Neuron (in vitro differentiated cells): ENCODE data around the gene FLYWCH1.

Experiments
- H2AFZ ChIP-seq: one replicate; pipeline ENCODE4 v1.6.1; 2013; ENCODE audit warnings: low read depth, mild to moderate bottlenecking, inconsistent platforms, low read length, moderate library complexity
- H3K27me3 ChIP-seq: one replicate; pipeline ENCODE4 v1.6.1; 2013; ENCODE audit warnings: low read length; ENCODE audit not compliant: insufficient read depth
- H3K36me3 ChIP-seq: one replicate; pipeline ENCODE4 v1.6.1; 2013; ENCODE audit warnings: low read length; ENCODE audit not compliant: insufficient read depth
- H3K4me1 ChIP-seq: one replicate; pipeline ENCODE4 v1.6.1; 2013; ENCODE audit warnings: low read length; ENCODE audit not compliant: insufficient read depth
- H3K4me3 ChIP-seq: 2 replicates; pipeline ENCODE4 v1.5.1; 2013; ENCODE audit warnings: mild to moderate bottlenecking, low read length, moderate library complexity
- H3K9me3 ChIP-seq: one replicate; pipeline ENCODE4 v1.6.1; 2013; ENCODE audit warnings: low read length

FLYWCH1 gene

DNA sequence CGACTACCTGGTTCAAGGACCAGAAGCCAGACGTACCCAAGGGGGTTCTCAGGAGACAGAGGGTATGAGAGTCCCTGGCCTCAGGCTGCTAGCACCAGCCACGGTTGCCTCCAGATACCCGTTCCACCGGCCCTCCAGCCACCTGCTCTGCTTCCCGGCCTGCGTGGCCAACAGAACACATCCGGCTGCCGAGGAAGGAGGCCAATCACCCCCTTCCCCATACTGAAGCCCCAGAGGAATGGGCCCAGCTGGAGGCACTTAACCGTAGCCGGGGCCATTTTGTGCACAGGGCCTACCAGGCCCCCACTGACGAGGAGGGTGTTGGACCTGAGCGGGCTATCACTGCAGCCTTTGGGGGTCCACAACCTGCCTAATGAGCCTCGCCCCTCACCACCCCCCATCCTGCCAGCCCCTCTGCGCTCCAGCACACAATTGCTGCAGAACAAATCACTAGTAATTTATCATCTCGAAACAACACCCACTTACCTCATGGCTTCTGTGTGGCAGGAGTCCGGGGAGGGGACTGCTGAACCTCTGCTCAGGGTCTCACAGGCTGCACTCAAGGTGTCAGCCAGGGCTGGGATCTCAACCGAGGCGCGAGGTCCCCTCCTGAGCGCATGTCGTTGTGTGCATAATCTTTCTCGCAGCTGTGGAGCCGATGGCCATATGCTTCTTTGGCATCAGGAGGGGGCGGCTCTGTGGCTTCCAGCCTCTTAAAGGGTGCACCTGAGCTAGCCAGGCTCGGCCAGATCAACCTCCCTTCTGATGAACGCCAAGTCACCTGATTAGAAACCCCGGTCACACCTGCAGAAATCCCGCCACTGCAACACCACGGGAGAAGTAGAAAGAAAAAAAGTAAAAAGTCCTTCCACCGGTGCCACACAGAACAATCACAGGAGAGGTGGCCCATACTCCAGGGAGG is 42.2 kb downstream of the FLYWCH1 start:
- Histone ChIP-seq H3K4me1 (no peaks in the 10 kb centered on the region), H3K4me3 (no peak overlapping the region), H3K9me3 (no peaks in the 10 kb centered on the region), H3K36me3 (peaks cover 6% of the 10 kb centered on the region), H3K27me3 (no peaks in the 10 kb centered on the region), H2AFZ (no peak overlapping the region)

DNA sequence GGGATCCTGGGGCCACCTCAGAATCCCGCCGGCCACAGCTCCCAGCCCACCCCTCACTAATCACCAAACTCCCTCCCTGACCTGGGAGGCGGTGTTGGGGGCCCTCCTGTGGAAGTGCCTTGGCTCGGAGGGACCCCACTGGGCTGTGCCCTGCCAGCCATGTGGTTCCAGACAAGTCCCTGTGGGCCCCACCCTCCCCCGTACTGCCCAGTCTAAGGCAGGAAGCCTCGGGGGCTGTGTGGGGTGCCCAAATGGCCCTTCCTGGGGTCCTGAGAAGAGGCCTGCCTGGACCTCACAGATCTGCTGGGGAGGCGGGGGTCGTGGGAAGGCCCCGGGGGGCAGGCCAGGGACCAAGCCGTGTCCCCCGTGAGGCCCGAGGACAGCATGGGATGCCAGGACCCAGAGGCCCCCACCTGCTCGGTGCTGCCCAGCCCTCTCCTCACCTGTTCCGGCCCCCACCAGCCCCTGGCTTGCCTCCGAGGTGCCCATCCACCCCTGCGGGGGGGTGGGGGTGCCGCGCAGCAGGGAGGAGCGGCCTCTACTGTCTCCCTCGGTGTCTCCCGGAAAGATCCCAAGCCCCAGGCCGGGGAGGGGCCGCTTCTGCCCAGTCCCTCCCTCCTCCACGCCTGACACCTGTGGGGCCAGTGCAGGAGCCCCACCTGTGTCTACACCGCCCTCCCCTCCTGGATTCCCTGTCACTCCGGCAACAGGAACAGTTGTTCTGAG is 43.1 kb downstream of the FLYWCH1 start:
- H3K4me3 ChIP-seq: no peak overlapping the region
- no peaks in the 10 kb centered on the region for H3K27me3 ChIP-seq
- H3K9me3 ChIP-seq: no peaks in the 10 kb centered on the region
- H3K36me3 ChIP-seq: no peaks in the 10 kb centered on the region
- H3K4me1 ChIP-seq: no peaks in the 10 kb centered on the region
- H2AFZ ChIP-seq: no peak overlapping the region

DNA sequence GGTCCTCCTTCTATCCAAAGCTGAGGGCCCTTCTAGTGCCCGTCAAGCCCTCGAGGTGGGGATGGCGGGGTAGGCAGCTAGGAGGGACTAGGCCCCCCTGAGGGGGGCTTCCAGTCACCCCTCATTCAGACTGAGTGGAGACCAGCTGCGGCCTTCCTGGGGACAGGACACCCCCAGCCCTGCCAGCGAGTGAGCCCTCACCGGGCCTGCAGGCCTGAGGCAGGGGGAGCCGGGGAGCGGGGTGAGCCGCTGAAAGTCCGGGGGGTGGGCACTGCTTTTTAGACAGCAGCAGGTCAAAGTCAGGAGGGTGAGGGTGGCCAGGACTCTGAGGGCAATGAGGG is 43.7 kb downstream of the FLYWCH1 start:
- Histone ChIP-seq H3K4me1 (no peaks in the 10 kb centered on the region), H3K9me3 (no peaks in the 10 kb centered on the region), H3K27me3 (no peaks in the 10 kb centered on the region), H2AFZ (no peak overlapping the region), H3K36me3 (no peaks in the 10 kb centered on the region), H3K4me3 (no peak overlapping the region)

DNA sequence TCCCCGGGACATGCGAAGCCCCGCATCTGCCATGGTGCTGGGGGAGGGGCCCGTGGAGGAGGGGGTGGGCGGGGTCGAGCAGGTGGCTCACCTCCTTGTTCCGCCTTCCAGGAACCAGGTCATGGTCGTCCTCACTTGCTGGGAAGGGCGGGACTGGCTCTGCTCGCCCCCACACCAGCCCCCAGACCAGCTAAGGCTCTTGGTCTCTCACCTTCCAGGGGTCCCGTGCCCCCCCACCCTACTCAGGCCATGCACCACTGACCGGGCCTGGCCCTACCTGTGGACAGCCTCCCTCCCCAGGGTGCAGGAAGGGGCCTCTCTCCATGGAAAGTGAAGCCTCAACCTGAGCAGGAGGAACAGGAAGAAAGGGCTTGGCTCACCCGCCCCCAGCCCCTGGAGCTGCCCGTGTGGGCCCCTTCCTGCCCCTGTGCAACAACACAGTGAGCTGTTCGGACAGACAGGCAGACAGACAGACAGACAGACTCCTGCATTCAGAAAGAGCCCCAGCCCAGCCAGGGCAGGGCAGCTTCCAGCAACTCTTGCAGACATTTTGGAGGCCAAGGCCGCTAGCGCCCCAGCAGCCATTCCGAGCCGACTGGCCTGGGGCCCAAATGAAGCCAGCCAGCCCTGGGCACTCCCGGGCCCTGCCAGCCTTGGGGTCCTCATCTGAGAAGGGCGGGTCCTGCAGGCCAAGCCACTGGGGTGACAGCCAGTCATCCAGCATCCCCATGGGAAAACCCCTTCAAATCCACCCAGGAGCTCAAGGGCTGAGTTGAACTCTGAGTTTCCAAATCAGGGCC is 44.2 kb downstream of the FLYWCH1 start:
- Histone ChIP-seq H3K27me3 (no peaks in the 10 kb centered on the region), H3K36me3 (no peaks in the 10 kb centered on the region), H3K4me3 (no peak overlapping the region), H3K9me3 (no peaks in the 10 kb centered on the region), H3K4me1 (no peaks in the 10 kb centered on the region), H2AFZ (no peak overlapping the region)

DNA sequence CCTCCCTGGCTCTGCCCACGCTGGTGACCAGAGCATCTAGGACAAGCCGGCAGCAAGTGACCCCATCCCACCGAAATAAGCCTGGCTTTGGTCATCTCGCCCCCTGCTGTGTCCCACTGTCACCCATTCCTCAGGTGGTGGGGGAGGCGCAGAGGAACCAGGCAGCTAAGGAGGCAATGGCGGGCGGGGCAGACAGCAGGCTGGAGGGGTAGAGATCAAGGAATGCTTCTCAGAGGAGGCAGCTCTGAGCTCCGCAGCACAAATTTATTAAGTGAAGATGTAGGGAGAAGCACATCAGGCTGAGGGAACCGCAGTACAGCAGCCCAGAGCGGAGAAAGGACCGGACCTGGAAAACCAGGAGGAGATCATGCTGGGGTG is 44.8 kb downstream of the FLYWCH1 start:
- Histone ChIP-seq H3K9me3 (no peaks in the 10 kb centered on the region), H3K36me3 (no peaks in the 10 kb centered on the region), H2AFZ (no peak overlapping the region), H3K4me3 (no peak overlapping the region), H3K27me3 (no peaks in the 10 kb centered on the region), H3K4me1 (no peaks in the 10 kb centered on the region)

DNA sequence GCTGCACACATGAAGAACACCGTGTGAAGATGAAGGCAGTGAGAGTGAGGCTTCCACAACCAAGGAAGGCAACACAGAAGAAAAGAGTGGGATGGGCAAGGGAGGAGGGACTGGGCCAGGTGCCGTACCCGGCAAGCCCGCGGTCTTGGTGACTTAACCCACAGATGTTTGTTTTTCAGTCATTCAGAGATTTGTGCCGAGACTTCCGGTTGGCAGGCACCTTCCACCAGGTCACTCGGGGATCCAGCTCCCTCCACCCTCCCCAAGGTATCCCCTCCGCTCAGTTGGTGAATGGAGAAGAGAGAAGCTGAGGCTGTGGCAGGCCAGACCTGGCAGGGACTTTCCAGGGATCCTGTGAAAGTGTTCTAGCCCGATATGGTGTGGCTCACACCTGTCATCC is 47.5 kb downstream of the FLYWCH1 start:
- H3K27me3 ChIP-seq: peaks cover 11% of the 10 kb centered on the region
- no peaks in the 10 kb centered on the region for H3K9me3 ChIP-seq
- no peak overlapping the region for H3K4me3 ChIP-seq
- no peaks in the 10 kb centered on the region for H3K36me3 ChIP-seq
- peaks cover 8% of the 10 kb centered on the region for H3K4me1 ChIP-seq
- H2AFZ ChIP-seq: no peak overlapping the region

DNA sequence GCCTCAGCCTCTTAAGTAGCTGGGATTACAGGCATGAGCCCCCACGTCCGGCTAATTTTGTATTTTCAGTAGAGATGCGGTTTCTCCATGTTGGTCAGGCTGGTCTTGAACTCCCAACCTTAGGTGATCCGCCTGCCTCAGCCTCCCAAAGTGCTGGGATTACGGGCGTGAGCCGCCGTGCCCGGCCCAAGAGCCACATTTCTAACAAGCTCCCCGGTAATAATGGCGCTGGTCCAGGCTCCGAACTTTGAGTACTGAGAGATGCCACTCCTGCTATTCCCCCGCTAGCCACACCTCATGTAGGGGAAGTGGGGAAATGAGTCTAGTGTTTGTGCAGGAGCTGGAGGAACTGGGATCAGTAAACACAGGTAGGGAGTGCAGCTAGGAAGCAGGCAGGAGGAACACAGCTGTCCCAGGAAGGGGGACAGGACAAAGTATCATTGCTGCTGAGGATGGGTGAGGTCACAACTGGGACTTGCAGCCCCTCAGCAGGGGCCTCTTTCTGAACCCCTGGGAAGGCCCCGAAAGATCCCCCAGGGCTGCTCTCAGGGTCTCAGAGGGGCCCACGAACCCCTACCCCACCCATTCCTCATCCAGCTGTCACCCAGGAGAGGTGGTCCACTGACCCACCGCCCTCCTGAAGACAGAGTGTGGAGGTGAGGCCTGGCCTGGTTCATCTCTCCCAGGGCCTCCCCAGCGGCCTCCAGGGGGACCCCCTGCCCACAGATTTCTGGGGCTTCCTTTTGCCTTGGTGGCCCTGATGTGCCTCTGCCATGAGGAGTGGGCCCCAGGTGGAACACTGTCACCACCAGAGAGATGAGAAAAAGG is 48.7 kb downstream of the FLYWCH1 start:
- Histone ChIP-seq H3K4me3 (no peak overlapping the region), H2AFZ (no peak overlapping the region), H3K27me3 (peaks cover 14% of the 10 kb centered on the region), H3K36me3 (no peaks in the 10 kb centered on the region), H3K9me3 (no peaks in the 10 kb centered on the region), H3K4me1 (peaks cover 15% of the 10 kb centered on the region)

DNA sequence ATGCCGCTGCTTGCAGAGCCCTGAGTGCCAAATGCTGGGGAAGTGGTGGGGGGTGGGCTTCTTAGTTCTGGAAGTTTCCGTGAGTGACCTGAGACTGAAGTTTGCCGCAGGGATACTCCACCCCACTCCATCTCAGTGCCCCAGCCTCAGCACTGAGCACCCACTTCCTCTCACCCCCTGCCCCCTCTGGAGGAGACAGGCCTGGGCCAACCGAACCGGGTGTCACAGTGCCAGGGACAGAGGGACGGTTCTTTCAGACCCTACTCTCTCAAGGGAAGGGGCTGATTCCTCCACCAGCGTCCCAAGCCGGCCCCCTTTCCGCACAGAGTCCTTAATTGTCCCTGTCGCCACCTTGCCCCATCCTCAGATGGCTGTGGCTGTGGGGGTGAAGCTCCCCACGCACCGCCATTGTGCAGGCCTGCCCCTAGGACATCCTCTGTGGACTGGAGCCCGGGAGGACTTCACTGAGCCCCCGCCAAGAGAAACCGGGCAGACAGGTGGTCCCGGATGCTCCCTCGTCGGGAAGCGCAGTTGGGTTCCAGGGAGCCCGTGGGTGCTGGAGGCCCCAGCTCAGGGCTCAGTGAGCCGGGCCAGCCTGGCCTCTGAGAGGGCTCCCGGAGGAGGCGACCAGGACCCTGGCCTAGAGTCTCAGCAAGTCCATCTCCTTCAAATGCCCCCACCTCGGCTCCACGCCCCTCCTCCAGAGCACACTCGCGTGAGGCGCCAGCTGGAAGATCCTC is 50.8 kb downstream of the FLYWCH1 start:
- no peak overlapping the region for H3K4me3 ChIP-seq
- no peak overlapping the region for H2AFZ ChIP-seq
- H3K9me3 ChIP-seq: no peaks in the 10 kb centered on the region
- peaks cover 15% of the 10 kb centered on the region for H3K4me1 ChIP-seq
- no peaks in the 10 kb centered on the region for H3K36me3 ChIP-seq
- H3K27me3 ChIP-seq: peaks cover 14% of the 10 kb centered on the region

DNA sequence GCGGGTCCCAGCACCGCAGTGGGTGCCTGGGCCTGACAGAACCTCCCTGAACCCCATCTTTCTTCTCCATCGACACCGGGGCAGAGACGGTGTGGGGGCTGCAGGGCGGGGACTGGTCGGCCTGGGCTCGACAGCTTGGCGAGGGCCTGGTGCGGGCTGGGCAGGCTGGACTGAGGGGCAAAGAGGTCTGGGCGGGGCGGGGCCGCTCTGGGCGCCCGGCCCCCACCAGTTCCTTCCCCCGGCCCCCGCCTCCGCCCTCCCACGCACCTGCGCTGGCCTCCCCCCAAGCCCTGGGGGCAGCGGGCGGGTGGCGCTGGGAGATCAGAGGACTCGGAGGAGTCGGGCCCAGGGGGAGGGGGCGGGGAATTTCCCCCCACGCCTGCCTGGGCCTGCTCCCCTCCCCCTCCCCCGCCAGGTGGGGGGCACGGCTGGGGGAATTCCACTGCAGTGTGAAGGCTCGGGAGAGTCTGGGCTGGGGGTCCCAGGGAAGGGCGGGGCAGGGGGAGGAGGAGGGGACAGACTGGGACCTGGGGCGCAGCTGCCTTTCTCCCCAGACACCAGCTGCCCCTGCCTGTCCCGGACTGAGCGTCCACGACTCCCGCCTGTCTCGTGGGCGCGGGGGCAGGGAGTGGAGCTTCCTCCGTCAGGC is 51.5 kb downstream of the FLYWCH1 start:
- H3K4me3 ChIP-seq: peak overlapping the region; percentile 43

DNA sequence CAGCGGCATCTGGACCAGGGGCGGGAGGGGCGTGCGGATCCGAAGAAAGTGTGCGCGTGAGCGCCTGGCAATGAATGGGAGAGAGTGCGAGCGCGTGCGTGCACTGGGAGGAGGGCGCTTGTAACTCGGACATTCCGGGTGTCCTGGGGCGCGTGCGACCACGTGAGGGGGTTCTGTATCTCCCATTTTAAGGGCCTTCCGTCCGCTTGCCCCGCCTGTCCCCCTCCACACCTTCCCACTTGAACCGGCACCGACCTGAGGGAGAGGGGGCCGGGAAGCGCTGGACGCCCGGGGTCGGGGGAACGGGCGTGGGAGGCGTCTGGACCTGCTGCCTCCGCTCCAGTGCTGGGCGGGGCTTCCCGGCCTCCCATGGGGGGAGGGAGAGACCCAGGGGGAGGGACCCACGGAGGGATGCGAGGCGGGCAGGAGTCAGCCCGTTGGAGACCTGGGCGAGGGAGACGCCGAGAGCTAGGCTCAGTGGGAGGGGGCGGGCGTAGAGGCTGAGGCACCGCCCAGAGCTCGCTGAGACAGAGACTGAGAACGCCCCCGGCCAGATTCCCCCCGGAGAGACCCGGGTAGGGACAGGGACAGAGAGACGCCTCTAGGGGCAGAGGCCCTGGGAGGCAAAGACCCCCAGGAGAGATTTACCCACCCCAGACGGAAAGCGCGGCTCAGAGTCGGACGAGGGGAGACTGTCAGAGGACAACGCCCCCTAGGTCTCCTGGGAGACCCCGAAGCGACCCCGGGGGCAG is 52.2 kb downstream of the FLYWCH1 start, which contains the start of gene KREMEN2:
Gene KREMEN2, plus strand, starts transcription at position 553 of the 752 bp plus-strand sequence. CDS start 246 bp downstream, outside the sequence.
- Histone ChIP-seq H3K9me3 (no peaks in the 10 kb centered on the region), H3K4me3 (peak within 1 kb of the TSS; percentile 43), H3K36me3 (no peaks in the 10 kb centered on the region), H3K27me3 (peaks cover 14% of the 10 kb centered on the region), H2AFZ (peak within 1 kb of the TSS; percentile 76), H3K4me1 (peaks cover 19% of the 10 kb centered on the region)

More for the DNA sequence above, 51.5 kb downstream of the FLYWCH1 start:
- Histone ChIP-seq H3K27me3 (peaks cover 14% of the 10 kb centered on the region), H3K4me1 (peaks cover 15% of the 10 kb centered on the region), H3K36me3 (no peaks in the 10 kb centered on the region), H3K9me3 (no peaks in the 10 kb centered on the region), H2AFZ (peak overlapping the region; percentile 76)
